GM23338 (cell line): ENCODE measurements around the gene NEK8.

Experiments used
- EZH2 ChIP-seq: fragments of 200-600 bp; sonication (generic); IDR thresholded peaks from one replicate; pipeline ENCODE4 v1.8.0; 2017; ENCODE audit warnings: antibody characterized with exemption, mild to moderate bottlenecking, low read depth; ENCODE audit not compliant: unreplicated experiment
- EZH2phosphoT487 ChIP-seq: fragments of 200-600 bp; sonication (generic); IDR thresholded peaks from one replicate; pipeline ENCODE4 v1.8.1; 2018; ENCODE audit warnings: antibody characterized with exemption; ENCODE audit not compliant: unreplicated experiment
- POLR2AphosphoS5 ChIP-seq: IDR thresholded peaks from 2 replicates; pipeline ENCODE4 v1.6.1; 2016; ENCODE audit warnings: antibody characterized with exemption, low read depth
- TF ChIP-seq, protein P1 (sequence below), 2 experiments: fragments of 200-600 bp in 1 of 2; sonication (generic) in 1 of 2; conservative IDR thresholded peaks; 2 replicates each; pipeline versions ENCODE4 v1.5.1 to v1.6.1; 2016 to 2017; ENCODE audit warnings: antibody characterized with exemption in 2 of 2, low read depth in 2 of 2, mild to moderate bottlenecking in 2 of 2, moderate library complexity in 1 of 2
- TF ChIP-seq, protein P2 (sequence below): fragments of 250-450 bp; sonication (Bioruptor Pico); IDR thresholded peaks from 2 replicates; pipeline ENCODE4 v1.5.0; 2020; ENCODE audit warnings: mild to moderate bottlenecking, moderate library complexity

DNA sequence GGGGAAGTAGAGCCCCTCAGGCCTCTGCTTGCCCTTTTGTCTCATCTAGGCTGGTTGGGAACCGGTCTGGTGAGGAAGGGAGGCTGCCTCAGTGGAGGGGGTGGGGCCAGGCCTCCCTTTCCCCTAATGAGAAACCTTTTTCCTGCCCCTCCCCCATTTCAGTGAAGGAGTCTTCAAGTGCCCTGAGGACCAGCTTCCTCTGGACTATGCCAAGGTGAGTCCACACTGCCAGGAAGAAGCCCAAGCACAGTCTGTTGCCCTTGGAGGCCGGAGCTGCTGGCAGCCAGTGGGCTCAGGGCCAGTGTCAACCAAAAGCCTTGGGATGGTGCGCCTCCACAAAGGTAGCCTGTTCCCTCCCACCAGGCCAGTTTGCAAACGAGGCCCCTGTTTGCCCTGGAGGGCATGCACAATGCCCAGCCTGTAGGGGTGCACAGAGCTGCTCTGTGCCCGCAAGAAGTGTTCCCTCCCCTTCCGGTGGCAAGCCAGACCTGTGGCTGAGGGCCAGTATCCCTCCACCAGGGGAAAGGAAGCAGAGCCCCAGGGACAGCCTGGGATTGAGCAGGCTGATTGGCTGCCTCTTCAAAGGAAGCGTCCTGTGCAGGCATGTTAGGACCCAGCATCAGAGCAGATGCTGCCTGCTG, 18.6 kb downstream of the NEK8 start:
- TF ChIP-seq, protein P1, sequence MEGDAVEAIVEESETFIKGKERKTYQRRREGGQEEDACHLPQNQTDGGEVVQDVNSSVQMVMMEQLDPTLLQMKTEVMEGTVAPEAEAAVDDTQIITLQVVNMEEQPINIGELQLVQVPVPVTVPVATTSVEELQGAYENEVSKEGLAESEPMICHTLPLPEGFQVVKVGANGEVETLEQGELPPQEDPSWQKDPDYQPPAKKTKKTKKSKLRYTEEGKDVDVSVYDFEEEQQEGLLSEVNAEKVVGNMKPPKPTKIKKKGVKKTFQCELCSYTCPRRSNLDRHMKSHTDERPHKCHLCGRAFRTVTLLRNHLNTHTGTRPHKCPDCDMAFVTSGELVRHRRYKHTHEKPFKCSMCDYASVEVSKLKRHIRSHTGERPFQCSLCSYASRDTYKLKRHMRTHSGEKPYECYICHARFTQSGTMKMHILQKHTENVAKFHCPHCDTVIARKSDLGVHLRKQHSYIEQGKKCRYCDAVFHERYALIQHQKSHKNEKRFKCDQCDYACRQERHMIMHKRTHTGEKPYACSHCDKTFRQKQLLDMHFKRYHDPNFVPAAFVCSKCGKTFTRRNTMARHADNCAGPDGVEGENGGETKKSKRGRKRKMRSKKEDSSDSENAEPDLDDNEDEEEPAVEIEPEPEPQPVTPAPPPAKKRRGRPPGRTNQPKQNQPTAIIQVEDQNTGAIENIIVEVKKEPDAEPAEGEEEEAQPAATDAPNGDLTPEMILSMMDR (conservative IDR thresholded peaks at IDR 0.05; ENCODE audit: low read depth in 2 of 2), result no peak
- TF ChIP-seq POLR2AphosphoS5 (peak; percentile 17; the same call in 1 of the 2 replicates), EZH2 (no peak), EZH2phosphoT487 (no peak)
- TF ChIP-seq, protein P2, sequence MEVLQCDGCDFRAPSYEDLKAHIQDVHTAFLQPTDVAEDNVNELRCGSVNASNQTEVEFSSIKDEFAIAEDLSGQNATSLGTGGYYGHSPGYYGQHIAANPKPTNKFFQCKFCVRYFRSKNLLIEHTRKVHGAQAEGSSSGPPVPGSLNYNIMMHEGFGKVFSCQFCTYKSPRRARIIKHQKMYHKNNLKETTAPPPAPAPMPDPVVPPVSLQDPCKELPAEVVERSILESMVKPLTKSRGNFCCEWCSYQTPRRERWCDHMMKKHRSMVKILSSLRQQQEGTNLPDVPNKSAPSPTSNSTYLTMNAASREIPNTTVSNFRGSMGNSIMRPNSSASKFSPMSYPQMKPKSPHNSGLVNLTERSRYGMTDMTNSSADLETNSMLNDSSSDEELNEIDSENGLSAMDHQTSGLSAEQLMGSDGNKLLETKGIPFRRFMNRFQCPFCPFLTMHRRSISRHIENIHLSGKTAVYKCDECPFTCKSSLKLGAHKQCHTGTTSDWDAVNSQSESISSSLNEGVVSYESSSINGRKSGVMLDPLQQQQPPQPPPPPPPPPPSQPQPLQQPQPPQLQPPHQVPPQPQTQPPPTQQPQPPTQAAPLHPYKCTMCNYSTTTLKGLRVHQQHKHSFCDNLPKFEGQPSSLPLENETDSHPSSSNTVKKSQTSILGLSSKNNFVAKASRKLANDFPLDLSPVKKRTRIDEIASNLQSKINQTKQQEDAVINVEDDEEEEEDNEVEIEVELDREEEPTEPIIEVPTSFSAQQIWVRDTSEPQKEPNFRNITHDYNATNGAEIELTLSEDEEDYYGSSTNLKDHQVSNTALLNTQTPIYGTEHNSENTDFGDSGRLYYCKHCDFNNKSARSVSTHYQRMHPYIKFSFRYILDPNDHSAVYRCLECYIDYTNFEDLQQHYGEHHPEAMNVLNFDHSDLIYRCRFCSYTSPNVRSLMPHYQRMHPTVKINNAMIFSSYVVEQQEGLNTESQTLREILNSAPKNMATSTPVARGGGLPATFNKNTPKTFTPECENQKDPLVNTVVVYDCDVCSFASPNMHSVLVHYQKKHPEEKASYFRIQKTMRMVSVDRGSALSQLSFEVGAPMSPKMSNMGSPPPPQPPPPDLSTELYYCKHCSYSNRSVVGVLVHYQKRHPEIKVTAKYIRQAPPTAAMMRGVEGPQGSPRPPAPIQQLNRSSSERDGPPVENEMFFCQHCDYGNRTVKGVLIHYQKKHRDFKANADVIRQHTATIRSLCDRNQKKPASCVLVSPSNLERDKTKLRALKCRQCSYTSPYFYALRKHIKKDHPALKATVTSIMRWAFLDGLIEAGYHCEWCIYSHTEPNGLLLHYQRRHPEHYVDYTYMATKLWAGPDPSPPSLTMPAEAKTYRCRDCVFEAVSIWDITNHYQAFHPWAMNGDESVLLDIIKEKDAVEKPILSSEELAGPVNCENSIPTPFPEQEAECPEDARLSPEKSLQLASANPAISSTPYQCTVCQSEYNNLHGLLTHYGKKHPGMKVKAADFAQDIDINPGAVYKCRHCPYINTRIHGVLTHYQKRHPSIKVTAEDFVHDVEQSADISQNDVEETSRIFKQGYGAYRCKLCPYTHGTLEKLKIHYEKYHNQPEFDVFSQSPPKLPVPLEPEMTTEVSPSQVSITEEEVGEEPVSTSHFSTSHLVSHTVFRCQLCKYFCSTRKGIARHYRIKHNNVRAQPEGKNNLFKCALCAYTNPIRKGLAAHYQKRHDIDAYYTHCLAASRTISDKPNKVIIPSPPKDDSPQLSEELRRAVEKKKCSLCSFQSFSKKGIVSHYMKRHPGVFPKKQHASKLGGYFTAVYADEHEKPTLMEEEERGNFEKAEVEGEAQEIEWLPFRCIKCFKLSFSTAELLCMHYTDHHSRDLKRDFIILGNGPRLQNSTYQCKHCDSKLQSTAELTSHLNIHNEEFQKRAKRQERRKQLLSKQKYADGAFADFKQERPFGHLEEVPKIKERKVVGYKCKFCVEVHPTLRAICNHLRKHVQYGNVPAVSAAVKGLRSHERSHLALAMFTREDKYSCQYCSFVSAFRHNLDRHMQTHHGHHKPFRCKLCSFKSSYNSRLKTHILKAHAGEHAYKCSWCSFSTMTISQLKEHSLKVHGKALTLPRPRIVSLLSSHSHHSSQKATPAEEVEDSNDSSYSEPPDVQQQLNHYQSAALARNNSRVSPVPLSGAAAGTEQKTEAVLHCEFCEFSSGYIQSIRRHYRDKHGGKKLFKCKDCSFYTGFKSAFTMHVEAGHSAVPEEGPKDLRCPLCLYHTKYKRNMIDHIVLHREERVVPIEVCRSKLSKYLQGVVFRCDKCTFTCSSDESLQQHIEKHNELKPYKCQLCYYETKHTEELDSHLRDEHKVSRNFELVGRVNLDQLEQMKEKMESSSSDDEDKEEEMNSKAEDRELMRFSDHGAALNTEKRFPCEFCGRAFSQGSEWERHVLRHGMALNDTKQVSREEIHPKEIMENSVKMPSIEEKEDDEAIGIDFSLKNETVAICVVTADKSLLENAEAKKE (CRISPR knock-in tag), result no peak
